GM18951 (cell line): ENCODE results near the gene AMPD3.

Source experiments
- POLR2A ChIP-seq: IDR thresholded peaks from 4 replicates; pipeline ENCODE4 v1.6.1; 2011; ENCODE audit warnings: mild to moderate bottlenecking; ENCODE audit not compliant: insufficient read length, insufficient read depth; ENCODE audit errors: extremely low read depth
- in situ Hi-C: fragments of 300-500 bp; cut with MboI; formaldehyde crosslinking; loops from one replicate; pipeline ENCODE4 v1.12.0; 2022; ENCODE audit warnings: low sequenced_read_pairs, mixed read lengths, inconsistent platforms; ENCODE audit not compliant: unreplicated experiment

The AMPD3 gene

DNA sequence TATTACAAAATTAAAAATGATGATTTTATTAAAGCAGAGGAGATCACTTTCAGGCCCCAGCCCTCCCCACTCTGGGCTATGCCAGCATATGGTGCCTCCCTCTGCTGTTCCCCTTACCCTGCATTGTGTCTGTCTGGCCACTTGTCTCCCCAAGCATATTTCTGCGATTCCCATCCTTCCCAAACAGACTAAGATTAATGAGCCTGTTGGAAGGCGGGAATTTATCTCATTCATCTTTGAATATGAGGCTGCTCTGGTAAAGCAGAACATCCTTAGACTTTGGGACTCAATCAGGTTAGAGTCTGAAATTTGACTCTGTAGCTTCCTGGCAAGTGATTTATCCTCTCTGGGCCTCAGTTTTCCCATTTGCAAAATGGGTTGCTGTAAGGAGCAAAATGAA is 25.7 kb downstream of the AMPD3 start:
- TF ChIP-seq POLR2A = no peak
- in situ Hi-C loops = no loop called here

DNA sequence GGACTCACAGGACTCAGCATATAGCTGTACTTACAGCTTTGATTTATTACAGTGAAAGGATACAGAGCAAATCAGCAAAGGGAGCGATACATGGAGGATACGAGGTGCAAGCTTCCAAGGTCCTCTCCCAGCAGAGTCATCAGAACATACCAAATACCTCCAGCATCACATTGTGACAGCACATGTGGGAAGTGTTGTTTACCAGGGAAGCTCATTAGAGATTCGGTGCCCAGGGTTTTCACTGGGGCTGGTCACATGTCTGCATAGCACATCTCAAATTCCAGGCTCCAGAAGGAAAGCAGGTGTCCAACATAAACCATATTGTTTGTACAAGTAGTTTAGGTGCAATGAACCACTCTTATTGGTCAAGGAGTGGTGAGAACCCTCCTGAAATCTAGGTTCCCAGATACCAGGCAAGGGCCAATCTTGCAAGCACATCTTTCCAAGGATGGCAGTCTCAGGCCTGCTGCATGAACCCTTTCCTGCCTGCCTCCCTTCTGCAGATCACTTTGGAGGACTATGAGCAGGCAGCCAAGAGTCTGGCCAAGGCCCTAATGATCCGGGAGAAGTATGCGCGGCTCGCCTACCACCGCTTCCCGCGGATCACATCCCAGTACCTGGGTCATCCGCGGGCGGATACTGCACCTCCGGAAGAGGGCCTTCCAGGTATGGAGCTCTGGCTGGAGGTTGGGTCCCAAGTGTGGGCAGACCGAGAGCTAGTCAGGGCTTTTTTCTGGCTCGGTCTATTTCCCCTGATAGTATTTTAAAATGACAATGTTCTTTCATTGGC is 26.7 kb downstream of the AMPD3 start:
- in situ Hi-C loops = no loop called here

DNA sequence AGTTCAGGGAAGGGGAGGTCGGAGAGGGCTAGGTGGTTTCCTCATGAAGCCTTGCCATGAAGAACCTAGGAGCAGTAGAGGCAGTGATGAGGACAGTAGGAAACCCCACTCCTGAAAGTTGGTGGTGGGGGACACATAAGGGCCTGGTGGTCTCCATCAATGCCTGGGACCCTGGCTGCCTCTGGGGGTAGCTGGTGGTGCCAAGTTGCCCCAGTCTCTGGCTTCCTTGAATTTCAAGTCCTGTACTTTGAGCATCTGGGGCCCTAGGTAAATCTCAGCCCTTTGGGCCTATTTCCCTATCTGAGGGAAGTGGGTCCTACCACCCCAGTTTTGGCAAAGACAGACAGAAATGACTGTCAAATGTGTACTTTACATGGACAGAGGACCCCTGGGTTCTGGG is 28.1 kb downstream of the AMPD3 start:
- in situ Hi-C loops = no loop called here
- no peak for TF ChIP-seq POLR2A

More for the DNA sequence above, 26.7 kb downstream of the AMPD3 start:
- TF ChIP-seq POLR2A = no peak

DNA sequence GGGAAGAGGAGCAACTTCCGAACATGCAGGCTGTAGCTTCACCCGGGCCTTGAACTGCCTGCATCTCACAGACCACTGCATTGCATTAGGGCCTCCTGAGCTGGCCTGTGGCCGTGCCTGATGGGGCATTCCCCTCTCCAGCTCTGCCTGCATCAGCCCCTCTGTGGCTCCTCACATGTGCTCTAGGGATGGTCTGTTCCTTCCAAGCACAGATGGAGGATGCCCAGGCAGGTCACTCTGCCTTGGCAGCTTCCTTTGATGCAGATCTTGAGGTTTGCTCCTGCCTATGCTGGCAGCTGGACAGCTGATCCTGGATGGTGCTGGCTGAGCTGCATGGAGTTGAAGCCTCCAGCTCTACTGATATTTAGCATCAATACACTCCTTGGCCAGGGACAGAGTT is 28.5 kb downstream of the AMPD3 start:
- TF ChIP-seq POLR2A = no peak
- in situ Hi-C loops = no loop called here

DNA sequence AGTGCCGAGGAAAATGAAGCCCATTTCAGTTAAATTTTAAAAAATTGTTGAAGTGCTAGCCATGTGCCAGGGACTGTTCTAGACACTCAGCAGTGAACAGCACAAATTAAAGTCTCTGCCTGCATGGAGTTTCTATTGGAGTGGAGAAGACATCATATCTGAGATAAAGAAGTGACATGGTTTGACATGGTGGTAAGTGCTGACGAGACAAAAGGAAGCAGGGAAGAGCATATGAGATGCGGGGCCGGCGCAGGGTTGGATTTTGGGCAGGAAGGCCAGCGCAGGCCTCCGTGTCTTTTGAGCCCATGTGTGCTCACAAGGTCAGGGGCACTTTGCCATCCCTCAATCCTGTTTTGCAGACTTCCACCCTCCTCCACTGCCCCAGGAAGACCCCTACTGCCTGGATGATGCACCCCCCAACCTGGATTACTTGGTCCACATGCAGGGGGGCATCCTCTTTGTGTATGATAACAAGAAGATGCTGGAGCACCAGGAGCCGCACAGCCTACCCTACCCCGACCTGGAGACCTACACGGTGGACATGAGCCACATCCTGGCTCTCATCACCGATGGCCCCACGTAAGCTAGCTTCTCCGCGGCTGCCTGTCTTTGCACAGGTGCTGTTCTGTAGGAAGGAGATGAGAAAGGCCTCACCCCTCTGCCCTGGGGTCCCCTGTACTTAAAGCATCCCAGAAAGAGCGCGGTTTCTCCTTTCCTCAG is 29.6 kb downstream of the AMPD3 start:
- TF ChIP-seq POLR2A = no peak
- in situ Hi-C loops = no loop called here

DNA sequence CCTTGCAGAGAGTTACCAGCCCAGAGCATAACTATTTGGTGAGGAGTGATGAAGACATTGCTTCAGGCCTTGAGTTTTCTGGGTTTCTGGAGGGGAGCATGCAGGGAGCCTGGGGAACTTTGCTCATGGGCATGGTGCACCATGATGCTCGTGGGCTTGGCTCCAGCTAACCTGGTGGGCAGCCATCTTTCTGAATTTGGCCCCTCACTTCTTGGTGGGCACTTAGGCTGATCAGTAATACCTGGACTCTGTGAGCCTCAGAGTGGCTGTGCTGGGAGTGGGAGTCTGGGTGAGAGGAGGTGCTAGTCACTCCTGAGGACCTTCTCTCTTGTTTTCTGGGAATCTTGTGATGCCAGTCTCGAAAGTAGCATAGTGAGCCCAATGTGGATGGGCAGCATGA is 30.6 kb downstream of the AMPD3 start:
- in situ Hi-C loops = no loop called here
- TF ChIP-seq POLR2A = no peak

DNA sequence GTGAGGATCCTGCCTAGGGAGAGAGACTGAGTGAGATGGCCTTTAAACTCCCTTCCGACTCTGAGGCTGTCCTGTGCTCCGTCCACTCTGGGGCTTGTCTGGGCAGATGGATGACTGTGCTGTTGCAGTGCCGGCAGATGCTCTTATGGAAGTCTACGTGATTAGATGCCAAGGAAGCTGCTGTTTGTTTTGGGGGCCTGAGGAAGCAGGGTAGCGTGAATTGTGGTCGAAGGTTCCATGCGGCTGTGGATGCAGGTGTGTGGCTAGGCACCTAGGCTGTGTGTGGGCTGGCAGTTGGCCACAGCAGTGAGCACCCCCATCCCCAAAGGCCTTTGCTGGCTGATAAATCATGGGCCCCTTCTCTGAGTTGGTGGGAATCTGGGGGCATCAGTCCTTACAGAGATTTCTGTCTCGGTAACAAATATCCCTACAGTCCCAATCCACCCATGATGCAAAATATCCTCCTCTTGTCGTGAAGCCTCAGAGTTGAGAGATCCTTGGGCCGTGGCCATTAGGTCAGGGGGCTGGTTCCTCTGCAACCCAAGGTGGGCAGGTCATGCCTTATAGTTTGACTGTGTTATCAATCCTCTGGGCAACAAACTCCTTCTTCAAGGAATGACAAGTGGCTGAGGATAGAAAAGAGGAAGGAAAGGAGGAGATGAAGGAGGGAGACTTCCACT is 31.2 kb downstream of the AMPD3 start:
- in situ Hi-C loops = no loop called here
- no peak for TF ChIP-seq POLR2A

DNA sequence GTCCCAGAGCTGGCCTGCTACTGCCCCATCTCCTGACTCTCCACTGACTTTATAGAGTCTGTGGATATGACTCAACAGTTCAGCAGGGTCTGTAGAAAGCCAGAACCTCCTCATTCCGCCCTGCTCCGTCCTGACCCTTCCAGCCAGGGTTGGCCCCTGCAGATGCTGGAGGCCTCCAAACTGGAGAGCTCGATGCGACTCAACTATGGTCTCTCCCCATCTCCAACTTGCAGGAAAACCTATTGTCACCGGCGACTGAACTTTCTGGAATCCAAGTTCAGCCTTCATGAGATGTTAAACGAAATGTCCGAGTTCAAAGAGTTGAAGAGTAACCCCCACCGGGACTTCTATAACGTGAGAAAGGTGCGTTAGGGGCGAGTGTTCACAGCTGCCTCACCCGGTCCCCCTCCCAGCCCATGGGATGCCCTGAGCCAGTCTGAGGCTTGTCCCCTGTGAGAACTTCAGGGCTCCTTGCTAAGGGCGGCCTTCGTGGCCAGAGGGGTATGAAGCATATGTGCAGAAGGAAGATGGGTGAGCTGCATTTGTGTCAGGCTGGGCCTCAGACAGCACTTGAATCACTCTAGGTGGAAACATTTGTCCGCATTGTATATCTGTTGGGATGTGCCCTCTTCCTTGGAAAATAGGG is 32.1 kb downstream of the AMPD3 start:
- TF ChIP-seq POLR2A = no peak
- in situ Hi-C loops = no loop called here

DNA sequence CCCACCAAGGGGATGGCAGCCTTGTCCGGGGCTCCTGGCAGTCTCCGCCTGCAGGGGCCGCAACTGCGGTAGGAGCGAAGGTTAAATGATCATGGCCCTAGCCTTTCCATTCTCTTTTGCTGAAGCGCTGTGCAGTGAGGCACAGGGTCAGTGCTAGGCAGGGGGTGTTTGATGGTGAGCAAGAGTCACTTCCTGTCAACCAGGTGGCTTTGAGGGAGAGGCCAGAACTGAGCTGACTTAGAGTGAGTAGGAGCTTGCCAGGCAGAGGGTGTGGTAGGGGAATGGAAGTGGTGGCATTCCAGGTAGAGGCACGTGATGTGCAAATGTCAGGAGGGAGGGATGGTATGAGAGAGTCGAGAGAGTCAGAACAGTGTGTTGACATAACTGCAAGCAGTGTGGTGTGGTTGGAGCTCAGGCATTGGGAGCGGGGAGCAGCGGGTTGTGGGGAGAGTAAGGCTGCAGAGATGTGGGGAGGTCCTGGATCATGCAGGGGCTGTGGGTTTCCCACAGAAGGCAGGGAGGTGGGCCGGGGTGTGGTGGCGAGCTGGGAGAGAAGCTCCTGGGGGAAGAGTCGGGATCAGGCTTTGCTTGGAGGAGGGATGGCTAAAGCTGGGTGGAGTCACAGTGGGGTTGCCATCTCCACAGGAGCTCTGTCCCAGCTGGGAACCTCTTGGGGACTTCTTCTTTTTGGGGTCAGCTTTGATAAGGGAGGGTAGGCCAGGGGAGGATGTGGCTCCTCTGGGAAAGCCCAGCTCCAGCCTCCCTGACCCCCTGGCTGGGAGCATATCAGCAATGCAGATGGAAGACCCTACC is 33.3 kb downstream of the AMPD3 start:
- in situ Hi-C loops = no loop called here
- no peak for TF ChIP-seq POLR2A

DNA sequence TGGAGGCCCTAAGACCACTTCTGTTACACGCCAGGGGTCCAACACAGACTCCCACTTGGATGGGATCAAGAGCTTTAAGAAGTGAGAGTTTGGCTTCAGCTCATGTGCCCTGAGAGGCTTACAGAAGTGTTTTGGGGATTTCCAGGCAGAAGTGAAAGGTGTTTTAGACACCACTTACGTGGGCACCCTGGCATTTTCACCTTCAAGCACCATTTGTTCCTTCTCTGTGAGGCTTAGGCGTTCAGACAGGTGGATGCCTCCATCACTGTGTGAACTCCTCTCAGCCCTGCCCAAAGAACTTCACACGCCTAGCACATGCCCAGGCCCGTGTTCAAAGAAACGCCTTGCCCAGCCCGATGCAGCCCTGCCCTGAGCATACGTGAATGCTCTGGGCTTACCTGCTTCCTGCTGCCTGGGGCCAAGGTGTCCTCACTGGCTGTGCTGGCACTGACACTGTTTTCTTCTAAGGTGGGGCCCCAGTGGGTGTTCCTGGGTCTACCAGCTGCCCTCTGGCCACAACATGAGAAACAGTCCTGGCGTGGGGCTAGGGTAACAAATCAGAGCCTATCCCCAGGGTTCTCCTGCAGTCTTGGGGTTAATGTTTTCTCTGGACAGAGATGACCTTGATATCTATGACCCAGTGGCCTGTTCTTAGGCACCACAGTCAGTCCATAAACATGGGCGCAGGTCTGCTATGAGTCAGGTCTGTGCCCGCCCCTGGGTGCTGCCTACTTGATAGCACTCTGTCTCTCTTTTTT is 34.0 kb downstream of the AMPD3 start:
- TF ChIP-seq POLR2A = no peak
- in situ Hi-C loops = no loop called here

DNA sequence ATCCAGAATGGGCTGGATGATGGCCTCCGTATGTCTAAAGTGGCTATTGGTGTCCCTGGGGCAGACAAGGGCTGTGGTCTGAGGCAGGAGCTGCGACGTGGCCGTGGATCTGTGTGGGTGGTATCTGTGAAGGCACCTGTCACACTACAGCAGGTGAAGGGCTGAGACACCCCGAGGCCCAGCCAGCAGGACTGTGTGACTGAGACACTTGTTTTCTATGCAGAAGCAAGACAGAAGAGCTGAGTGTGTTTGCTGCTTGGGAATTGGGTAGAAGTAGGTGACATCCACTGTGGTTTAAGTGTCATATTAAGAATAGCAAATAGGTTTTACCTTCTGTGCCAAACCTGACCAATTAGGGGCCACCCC is 35.0 kb downstream of the AMPD3 start:
- in situ Hi-C loops = no loop called here
- TF ChIP-seq POLR2A = no peak
